ENCODE data around the gene TPD52L1.

Gene TPD52L1

GRCh38 chr6:125307150-125307838, 153.7 kb downstream of the TPD52L1 start:
- DNase-seq (ENCODE audit: low read depth): no peak

- DNase-seq (ENCODE audit: low read depth): no peak
Measured at GRCh38 chr6:125307964-125308615, 154.5 kb downstream of the TPD52L1 start.

DNA sequence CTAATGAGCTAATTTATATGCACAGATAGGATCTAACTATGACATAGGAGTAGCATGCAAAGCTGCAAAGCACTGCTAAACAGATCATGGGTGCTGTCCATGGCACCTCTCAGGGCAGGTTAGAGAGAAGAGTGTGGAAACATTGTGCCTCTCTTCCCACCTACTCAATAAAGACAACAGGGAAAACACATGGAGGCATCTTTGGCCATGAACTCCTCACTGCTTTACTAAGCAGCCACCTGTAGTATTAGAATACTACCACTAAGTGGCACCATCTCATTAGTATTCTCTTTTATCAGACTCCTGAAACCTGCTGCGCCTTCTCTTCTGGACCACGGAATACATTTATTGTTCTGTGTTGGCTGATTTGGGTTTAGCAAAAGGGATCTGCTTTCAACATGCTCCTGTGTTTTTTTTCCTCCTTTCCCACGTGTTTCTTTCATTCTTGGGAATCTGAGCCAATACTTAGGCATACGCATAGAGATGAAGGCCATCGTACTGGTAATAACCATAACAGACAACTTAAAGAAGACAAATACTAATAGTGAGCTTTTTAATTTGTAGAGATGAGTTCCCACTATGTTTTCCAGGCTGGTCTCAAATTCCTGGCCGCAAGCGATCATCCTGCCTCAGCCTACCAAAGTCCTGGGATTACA, 157.5 kb downstream of the TPD52L1 start:
- DNase-seq (ENCODE audit: low read depth): no peak

DNA sequence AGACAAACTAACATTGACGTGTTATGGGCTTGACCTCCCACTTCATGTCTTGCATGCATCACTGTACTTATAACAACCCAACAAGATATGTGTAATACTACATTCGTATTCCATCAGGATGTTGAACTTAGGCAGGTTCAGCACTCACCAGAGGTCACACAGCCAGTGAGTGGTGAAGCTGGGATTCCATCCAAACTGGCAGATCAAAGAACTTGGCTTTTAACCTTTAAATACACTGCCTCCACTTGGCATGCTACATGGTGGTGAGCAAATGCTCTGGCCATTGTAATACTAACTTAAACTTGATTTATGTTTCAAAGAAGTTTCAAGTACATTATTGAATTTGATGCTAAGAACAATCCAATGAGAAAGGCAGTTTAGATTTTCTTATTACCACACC, 158.9 kb downstream of the TPD52L1 start:
- no peak for DNase-seq (ENCODE audit: low read depth)

DNA sequence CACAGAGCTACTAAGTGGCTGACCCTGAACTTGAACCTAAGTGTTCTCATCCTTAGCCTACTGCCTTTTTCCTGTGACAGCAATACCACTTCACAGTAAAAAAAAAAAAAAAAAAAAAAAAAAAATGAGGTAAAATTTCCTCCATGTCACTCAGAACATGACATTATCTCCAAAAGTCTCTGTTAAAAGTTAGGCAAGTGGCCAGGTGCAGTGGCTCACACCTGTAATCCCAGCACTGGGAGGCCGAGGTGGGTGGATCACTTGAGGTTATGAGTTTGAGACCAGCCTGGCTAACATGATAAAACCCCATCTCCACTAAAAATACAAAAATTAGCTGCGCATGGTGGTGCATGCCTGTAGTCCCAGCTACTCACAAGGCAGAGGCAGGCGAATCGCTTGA, 159.4 kb downstream of the TPD52L1 start:
- DNase-seq (ENCODE audit: low read depth): no peak

All from activated T-helper 9 cell treated with anti-CD3 and anti-CD28 coated beads, Interleukin-2, amount 50 U/mL, for 16 hours (primary cell).